ENCODE data around the gene DZIP1. TPM values are rescaled to one million over a fixed set of nuclear protein-coding genes. Genes with fewer than 3 reads are reported as not detected.
"Not testable (repeated sequence)": the region's sequence is repeated elsewhere in the genome, so short reads cannot be mapped to it uniquely, and the experiment has no call there.

DZIP1 gene, protein sequence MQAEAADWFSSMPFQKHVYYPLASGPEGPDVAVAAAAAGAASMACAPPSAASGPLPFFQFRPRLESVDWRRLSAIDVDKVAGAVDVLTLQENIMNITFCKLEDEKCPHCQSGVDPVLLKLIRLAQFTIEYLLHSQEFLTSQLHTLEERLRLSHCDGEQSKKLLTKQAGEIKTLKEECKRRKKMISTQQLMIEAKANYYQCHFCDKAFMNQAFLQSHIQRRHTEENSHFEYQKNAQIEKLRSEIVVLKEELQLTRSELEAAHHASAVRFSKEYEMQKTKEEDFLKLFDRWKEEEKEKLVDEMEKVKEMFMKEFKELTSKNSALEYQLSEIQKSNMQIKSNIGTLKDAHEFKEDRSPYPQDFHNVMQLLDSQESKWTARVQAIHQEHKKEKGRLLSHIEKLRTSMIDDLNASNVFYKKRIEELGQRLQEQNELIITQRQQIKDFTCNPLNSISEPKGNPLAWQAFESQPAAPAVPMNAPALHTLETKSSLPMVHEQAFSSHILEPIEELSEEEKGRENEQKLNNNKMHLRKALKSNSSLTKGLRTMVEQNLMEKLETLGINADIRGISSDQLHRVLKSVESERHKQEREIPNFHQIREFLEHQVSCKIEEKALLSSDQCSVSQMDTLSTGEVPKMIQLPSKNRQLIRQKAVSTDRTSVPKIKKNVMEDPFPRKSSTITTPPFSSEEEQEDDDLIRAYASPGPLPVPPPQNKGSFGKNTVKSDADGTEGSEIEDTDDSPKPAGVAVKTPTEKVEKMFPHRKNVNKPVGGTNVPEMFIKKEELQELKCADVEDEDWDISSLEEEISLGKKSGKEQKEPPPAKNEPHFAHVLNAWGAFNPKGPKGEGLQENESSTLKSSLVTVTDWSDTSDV
- polyA plus RNA-seq (ENCODE audit: insufficient read length), result 26.7 TPM

DNA sequence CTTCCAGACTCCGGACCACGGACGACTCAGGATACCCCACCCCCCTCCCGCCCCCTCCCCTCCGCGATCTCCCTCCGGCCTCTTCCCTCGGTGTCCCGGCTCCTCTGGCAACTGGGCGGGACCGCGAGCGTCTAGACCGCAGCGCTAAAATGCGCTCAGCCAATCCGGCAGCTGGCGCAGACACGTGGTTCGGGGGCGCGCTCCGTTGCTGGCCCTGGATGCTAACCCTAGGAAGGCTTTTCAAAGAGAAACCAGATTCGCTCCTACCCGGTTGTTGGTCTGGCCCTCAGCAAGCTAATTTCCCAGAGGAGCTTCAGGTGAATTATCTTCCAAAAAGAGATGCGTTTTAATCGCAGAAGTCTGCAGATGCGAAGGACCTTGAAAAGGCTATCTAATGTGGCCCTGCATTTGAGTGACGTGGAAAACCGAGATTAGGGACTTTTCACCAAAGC, at the start of gene DZIP1:
DZIP1 (minus strand) TSS at position 106 of the 452 bp plus-strand sequence. CDS start 2,677 bp downstream, outside the sequence.
- DNase-seq, result peak; percentile 88

DNA sequence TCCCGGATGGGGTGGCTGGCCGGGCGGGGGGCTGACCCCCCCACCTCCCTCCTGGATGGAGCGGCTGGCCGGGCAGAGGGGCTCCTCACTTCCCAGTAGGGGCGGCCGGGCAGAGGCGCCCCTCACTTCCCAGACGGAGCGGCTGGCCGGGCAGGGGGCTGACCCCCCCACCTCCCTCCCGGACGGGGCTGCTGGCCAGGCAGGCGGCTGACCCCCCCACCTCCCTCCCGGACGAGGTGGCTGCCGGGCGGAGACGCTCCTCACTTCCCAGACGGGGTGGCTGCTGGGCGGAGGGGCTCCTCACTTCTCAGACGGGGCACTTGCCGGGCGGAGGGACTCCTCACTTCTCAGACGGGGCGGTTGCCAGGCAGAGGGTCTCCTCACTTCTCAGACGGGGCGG, 46.5 kb upstream of the DZIP1 start:
- not testable (repeated sequence) for DNase-seq

DNA sequence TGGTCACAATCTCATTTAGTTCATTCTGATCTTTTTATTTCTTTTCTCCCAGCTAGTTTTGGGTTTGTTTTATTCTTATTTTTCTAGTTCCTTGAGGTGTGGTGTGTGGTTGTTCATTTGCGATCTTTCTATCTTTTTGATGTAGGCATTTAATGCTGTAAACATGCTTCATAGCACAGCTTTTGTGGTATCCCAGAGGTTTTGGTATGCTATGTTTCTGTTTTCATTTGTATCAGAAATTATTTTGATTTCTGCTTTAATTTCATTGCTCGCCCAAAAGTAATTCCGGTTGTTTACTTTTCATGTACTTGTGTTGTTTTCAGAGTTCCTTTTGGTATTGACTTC, 45.0 kb upstream of the DZIP1 start:
- no peak for DNase-seq

DNA sequence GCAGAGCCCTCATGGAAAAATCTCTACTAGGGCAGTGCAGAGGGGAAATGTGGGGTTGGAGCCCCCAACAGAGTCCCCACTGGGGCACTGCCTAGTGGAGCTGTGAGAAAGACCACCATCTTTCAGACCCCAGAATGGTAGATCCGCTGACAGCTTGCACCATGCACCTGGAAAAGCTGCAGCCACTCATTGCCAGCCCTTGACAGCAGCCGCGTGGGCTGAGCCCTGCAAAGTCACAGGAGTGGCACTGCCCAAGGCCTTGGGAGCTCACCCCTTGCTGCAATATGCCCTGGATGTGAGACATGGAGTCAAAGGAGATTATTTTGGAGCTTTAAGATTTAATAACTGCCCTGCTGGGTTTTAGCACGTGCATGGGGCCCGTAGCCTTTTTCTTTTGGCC, 40.5 kb upstream of the DZIP1 start:
- not testable (repeated sequence) for DNase-seq

DNA sequence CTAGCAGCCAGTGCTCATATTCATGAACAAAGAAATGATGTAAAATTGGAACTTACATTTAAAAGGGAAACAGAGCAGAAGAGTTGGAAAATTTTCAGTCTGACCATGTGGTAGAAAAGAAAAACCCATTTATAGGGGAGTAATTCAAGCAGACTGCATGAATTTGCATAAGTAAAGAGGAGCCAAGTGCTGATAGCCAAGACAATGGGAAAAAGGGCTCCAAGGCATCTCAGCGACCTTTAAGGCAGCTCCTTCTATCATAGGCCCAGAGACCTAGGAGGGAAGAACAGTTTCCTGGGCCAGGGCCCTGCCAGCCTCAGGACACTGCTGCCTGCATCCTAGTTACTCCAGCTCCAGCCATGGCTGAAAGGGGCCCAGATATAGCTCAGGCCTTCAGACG, 39.9 kb upstream of the DZIP1 start:
- no peak for DNase-seq

- no peak for DNase-seq
Observed at GRCh38 chr13:95679722-95680121, 35.2 kb upstream of the DZIP1 start.

- no peak for DNase-seq
Observed at GRCh38 chr13:95678967-95679366, 34.5 kb upstream of the DZIP1 start.

DNA sequence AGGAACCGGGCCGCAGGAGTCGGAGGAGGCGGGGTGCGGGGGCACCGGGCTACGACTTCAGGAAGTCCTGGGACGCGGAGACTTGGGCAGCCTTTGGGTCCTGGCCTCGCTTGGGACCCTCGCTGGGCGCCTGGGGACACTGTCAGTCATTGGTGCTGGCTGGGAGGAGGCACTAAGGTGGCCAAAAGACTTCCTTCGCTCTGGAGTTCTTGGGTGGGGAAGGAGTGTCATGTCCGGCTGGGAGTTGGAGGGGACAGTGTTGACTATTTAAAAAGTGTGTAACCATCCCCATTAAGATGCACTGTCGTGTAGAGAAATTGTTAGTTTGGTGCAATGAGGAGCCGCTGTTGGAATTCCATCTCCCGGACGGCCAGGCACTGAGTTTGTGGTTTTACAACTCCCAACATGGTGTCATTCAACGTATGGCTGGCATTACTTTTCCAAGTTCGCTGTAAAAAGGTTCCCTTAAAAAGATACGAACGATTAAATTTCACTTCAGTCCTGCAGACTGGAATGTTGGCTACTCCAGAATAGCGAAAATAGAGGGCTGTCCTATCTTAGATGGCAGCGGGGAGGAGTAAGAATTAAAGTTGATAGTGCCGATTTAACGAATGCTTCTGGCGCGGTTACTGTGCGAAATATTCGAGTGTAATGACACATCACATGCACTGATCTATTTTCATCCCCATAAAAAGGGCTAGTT, 33.2 kb upstream of the DZIP1 start:
- peak; percentile 11 for DNase-seq

GRCh38 chr13:95676762-95677563, 32.5 kb upstream of the DZIP1 start, which contains the start of gene DNAJC3:
Gene DNAJC3 (plus strand): TSS chr13:95677139. CDS start chr13:95677256, 117 bp downstream.
- DNase-seq, result peak; percentile 99

DNA sequence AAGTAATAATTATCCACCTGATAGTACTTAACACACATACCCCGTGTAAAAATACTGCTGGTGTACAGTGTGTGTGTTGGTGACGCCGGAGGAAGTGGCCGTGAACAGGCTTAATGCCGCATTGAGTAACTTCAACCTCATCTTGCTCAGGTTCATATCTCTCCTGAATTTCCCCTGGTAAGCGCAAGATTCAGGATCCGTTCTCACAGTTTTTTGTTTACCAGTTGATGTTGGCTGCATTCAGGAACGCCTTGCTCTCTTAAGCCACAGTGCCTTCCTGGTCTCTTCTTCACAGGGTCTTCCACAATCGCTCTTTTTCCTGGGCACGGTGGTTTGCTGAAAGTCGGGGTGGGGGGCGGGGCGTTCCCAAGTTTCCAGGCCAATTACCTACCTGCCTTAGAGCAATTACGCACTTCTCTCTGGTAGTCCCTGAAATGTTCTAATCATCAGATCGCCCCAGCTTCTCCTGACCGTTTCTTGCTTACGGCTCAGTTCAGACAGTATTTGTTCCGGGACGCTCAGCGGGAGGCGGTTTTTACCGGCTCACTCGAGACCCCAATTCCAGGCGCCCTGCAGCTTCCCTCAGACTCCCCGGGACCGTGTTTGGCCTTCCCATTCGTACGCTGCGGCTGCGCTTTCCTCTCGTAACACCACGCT, 31.7 kb upstream of the DZIP1 start:
- no peak for DNase-seq

DNA sequence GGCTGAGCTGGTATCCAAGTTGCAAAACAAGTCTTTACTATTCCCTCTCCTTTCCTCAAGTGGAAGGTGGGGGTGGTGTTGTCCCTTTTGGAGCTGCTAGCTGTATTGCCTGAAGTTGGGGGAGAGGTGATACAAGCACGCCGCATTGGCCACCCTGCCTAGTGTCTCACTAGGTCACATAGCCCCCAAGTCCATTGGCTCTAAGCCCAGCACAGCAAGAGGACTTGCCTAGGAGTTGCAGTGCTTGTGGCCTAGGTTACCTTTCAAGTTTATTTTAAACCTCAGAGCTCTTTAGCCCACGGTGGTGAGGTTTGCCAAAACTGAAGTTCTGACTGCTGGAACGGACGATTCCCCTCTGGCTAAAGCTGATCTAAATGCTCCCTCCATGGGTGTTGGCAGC, 27.1 kb upstream of the DZIP1 start:
- no peak for DNase-seq

- DNase-seq, result not testable (repeated sequence)
Observed at GRCh38 chr13:95667235-95667634, 22.7 kb upstream of the DZIP1 start.

- DNase-seq, result peak; percentile 58
Observed at GRCh38 chr13:95660981-95661581, 16.6 kb upstream of the DZIP1 start.

- DNase-seq, result no peak
Observed at GRCh38 chr13:95659500-95659899, 15.0 kb upstream of the DZIP1 start.

- no peak for DNase-seq
Observed at GRCh38 chr13:95656386-95657015, 12.0 kb upstream of the DZIP1 start.

DNA sequence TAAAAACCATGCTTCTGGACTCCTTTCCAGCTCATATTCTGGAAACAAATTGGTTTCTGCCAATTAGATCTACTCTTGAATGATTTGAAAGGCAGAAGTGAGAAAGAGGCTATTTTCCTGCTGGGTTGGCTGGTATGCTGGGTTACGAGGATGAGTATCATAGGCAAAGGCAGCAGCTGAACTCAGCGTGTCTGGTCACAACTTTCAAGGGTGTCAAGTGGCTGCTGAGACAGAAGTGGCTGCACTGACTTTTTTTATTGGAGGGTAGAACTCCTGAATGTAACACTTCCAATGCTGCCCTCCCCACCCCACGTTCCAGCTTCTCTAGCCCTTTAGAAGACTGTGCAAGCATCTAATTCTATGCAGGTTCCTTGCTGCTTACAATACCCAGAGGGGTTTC, 8.3 kb upstream of the DZIP1 start:
- DNase-seq, result no peak

- DNase-seq, result no peak
Observed at GRCh38 chr13:95652244-95652764, 7.8 kb upstream of the DZIP1 start.

DNA sequence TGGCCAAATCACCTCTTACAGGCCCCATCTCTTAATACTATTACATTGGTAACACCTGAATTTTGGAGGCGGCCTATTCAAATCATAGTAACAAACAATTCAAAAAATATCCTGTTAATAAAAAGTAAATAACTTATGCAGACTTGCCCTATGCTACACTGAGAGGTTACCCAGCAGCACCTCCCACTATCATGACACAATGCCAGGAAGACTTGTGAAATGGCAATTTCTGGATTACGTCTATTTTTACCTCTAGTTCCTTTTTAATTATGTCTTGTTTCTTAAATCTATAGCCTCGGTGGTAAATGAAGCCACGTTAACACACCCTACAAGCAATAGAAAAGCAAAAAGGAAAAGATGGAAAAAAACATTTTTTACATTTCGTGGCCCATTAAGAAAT, 6.2 kb upstream of the DZIP1 start:
- DNase-seq, result no peak

DNA sequence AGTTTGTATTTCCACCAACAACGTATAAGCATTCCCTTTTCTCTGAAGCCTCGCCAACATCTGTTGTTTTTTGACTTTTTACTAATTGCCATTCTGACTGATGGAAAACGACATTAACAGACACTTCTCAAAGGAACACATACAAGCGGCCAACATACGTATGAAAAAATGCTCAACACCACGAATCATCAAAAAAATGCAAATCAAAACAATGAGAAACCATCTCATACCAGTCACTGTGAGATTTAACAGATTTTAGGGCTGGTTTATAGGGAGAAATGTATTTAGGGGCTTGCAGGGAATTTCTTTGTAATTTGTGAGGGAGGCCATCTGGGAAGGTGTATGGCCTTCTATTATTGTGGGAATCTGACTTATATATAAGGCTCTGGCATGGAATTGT, 2.8 kb upstream of the DZIP1 start:
- no peak for DNase-seq

DNA sequence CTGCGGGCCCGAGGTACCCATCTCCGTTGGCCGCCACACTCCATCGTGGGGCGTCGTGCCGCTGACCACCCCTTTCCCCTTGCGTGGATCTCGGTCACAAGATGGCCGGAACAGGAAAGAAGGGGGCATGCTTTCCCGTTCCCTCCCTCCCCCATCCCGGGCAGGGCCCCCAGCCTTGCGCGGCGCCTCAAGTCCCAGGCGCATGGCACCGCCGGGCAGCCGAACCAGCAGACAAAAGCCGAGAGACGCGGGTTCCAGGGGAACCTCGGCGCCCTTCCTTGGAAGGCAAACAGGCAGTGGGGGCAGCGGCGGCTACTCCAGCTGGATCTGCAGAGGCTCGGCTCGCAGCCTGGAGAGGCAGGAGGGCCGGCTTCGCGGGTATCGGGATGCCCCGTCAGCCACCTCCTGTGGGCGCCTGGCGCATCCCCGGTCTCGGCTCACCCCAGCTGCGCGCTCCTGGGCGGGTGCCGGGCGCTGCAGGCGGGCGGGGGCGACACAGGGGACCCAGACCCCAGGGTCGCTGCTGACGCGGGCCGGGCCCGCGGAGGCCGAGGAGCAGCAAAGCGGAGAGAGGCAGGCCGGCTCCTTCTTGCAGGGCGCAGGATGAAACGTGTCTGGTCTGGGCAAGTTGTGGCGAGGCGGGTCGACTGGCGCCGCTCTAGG, 439 bp downstream of the DZIP1 start:
- DNase-seq, result peak; percentile 70
